Choroid plexus epithelial cell (primary cell): ENCODE results near the gene UGT1A4.

Experiments used
- DNase-seq: peaks from one replicate; pipeline ENCODE4 v3.0.0-alpha.2; 2010; ENCODE audit warnings: low read depth
- H3K4me3 ChIP-seq: 2 replicates; pipeline ENCODE4 v1.5.1; 2011; ENCODE audit warnings: low read depth, mild to moderate bottlenecking, control low read depth, low read length, moderate library complexity
- CTCF ChIP-seq: conservative IDR thresholded peaks from 2 replicates; pipeline ENCODE4 v1.5.1; 2011; ENCODE audit warnings: low read depth, mild to moderate bottlenecking, control low read depth, inconsistent platforms, low read length, moderate library complexity

The UGT1A4 gene

GRCh38 chr2:233754872-233755611 is 36.5 kb downstream of the UGT1A4 start:
- no peak for DNase-seq
- TF ChIP-seq CTCF, result no peak
- H3K4me3 ChIP-seq, result no peak overlapping the region

- TF ChIP-seq CTCF, result no peak
- no peak overlapping the region for H3K4me3 ChIP-seq
- DNase-seq, result no peak
Observed at GRCh38 chr2:233756429-233757081, 38.0 kb downstream of the UGT1A4 start.

- no peak for DNase-seq
- H3K4me3 ChIP-seq, result no peak overlapping the region
- no peak for TF ChIP-seq CTCF
Observed at GRCh38 chr2:233758141-233758540, 39.6 kb downstream of the UGT1A4 start.

- peak; percentile 39 for DNase-seq
- no peak for TF ChIP-seq CTCF
- H3K4me3 ChIP-seq, result no peak overlapping the region
Observed at GRCh38 chr2:233758849-233759248, 40.3 kb downstream of the UGT1A4 start.

GRCh38 chr2:233760043-233760442 is 41.5 kb downstream of the UGT1A4 start, which contains the start of gene UGT1A1:
Gene UGT1A1 (plus strand): TSS chr2:233760270. CDS start chr2:233760288, 18 bp downstream.
- DNase-seq, result no peak
- no peak within 1 kb of the TSS for H3K4me3 ChIP-seq
- no peak for TF ChIP-seq CTCF

GRCh38 chr2:233761040-233761769 is 42.7 kb downstream of the UGT1A4 start:
- H3K4me3 ChIP-seq, result no peak overlapping the region
- DNase-seq, result peak; percentile 48
- no peak for TF ChIP-seq CTCF
